ENCODE results near the gene PTPRO.

Gene PTPRO

DNA sequence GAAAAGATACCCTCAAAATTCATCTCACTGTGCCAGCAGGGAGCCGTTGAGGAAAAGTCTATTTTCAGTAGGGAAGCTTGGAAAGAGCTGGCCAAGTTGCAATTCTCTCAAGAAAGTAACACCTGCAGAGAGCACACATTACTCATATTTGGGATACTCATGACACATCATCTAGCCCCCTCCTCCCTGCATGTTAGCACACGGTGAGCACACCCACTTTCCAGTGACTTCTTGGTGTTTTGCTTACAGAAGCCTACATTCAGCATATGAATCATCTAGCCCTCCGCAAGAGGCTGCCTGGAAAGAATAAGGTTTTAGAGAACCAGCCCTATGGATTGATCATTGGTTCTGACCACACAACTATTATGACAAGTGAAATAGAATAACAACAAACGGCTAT lies 124.5 kb downstream of the PTPRO start:
- DNase-seq (ENCODE audit: low read depth): no peak

DNA sequence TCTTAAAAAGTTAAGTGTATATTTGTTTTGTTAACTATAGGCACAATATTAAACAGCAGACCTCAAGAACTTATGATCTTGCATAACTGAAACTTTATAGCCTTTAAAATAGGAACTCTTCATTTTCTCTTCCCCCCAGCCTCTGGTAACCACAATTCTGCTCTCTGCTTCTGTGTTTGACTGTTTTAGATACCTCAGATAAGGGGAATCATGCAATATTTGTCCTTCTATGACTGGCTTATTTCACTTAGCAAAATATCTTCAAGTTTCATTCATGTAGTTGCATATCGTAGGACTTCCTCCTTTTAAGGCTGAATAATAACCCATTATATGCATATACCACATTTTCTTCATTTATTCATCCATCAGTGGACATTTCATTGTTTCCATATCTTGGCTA lies 131.3 kb downstream of the PTPRO start:
- no peak for DNase-seq (ENCODE audit: low read depth)

DNA sequence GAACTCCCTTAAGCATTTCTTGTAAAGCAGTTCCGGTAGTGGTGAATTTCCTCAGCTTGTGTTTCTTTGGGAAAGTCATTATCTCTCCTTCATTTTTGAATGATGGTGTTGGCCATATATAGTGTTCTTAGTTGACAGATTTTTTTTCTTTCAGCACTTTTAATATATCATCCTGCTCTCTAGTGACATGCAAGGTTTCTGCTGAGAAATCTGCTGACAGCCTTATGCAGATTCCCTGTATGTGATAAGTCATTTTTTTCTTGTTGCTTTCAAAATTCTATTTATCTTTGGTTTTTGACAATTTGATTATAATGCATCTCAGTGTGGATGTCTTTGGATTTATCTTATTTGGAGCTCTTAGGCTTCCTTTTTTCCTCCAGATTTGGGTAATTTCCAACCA lies 135.7 kb downstream of the PTPRO start:
- no peak for DNase-seq (ENCODE audit: low read depth)

DNA sequence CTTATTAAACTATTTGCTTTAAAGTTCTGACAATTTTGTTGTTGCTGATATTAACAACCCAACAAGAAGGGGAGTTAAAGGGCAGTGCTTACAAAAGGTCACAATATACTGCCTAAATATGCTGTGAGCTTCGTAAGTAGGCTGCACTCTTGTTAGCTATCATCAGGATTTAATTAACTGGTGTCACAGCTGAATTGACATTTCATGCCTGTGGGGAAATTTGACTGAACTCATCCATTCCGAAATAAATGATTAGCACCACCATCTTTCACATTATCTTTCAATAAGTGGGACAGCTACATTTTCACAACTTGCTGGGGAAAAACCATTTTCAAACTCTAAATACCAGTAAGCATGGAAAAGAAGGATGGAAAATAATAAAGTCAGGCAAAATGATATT lies 146.6 kb downstream of the PTPRO start:
- no peak for DNase-seq (ENCODE audit: low read depth)

DNA sequence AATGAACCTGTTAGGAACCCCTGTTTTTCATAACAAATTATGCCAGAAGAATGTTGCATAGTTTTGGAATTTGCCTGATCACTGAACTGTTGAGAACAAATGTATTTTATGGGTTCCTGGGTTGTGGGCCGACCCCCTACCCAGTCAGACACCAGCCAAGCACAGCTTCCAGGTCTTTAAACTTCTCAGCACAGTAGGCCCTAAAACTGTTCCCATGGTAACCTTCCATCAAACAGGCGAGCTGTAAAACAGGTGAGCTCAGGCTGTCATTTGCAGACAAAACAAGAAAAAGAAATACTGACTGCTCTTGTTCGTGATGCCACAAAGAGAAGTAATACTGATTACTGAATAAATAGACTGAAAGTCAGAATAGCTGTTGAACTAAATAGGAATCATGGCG lies 147.0 kb downstream of the PTPRO start:
- no peak for DNase-seq (ENCODE audit: low read depth)

DNA sequence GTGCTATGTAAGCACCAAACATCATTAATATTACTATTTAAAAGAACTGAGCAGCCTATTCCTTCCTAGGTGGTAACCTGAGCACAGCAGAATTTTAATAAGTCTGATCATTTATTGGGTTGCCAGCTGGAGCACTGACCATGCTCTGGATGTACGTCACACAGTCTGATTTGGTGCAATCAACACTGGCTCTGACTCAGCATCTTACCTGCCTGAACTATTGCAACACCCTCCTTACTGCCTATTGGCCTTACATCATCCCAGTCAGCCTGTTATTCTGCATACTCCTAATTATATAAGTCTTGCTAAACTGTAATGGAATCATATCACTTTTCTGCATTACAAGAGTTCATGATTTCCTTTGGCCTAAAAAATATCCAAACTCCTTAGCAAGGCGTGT lies 149.7 kb downstream of the PTPRO start:
- no peak for DNase-seq (ENCODE audit: low read depth)

DNA sequence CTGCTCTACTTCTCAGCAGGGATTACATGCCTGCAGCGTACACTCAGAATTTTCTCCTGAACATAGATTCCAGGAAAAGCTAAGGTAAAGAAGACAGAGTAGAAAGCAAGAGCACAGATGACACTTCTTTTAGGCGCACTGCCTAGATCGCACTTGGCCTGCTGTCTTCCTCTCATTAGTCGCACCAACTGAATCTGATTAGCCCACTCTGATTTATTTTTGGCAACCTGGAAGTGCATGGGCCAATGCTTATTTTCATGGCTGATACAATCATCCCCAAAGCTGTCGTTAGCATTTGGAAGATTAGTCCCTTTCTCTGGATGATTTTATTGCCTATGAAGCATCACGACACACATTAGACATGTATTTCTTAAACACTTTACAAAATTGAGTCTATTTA lies 152.5 kb downstream of the PTPRO start:
- DNase-seq (ENCODE audit: low read depth): no peak

DNA sequence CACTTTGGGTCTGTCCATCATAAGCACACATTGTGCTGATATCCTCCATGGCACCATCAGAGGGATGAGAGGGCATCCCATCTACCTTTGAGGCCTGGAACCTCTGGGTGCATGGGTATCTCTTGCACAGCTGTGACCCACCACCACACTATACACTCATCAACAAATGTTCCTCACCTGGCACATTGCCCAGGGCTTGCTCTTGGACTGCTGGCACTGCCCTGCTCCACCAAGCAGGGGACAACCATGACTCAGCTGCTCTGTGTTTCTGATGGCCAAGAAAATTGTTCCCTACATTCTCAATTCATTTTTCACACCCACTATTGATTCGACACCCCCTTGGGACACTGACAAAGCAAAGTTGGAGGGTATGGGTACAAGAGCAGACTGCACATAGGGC lies 155.5 kb downstream of the PTPRO start:
- DNase-seq (ENCODE audit: low read depth): no peak

DNA sequence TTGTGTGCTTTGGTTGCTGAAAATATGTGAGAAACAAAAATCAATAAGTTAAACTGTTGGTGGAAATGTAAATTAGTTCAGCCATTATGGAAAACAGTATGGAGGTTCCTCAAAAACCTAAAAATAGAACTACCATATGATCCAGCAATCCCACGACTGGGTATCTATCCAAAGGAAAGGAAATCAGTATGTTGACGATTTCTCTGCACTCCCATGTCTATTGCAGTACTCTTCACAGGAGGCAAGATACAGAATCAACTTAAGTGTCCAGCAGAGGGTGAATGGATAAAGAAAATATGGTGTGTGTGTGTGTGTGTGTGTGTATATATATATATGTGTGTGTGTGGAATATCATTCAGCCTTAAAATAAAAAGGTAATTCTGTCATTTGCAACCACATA lies 159.5 kb downstream of the PTPRO start:
- DNase-seq (ENCODE audit: low read depth): no peak

DNA sequence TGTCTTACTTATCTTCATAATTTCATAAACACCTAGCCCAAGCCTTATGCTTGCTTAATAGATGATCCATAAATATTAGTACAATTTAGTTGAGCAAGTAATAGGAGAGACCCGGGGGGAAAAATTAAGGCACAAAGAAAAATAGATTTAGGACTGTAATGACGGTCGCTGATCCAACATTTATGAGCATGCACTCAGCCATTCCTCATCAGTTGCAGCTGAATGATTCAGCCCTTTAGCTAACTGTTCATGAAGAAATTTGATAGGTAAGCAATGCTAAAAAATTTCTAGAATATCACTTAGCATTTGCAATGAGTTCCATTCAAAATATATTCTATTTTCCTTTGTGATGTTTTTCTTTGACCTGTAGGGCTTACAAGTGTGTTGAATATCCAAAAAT lies 163.2 kb downstream of the PTPRO start:
- no peak for DNase-seq (ENCODE audit: low read depth)

DNA sequence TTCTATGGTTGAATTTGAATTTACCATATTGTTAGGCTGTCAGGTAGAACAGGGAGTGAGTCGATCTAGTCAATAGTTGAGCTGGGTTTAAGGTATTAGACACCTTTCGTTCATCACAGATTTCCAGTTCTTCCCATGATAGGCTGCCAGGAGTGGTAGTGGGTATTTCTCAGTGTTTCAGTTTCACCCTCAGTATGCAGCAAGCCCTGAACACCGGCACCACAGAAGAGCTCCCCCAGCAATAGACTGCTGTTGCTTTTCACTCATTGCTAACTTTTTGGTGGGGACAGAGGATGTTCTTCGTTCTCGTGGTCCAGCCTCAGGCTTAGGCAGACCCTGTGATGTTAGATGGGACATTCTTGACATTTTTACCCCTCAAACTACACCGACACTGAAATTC lies 164.6 kb downstream of the PTPRO start:
- DNase-seq (ENCODE audit: low read depth): no peak

DNA sequence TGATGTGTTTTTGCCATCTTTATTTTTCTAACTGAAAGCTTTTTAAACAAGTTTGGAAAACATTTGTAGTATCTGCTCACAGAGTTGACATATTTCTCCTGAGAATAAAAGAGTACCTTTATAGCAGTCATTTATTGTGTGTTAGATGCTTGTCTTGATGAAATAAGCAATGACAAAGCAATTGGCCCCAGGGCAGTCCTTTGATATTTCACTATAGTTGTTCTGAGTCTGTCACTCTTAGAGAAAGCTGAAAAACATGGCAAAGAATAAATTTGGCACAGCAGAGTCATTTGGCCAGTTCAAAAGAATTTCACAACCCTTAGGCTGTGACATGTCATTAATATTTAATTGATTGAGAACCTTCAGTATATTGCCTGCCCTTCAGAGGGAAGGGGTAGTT lies 166.2 kb downstream of the PTPRO start:
- DNase-seq (ENCODE audit: low read depth): no peak

DNA sequence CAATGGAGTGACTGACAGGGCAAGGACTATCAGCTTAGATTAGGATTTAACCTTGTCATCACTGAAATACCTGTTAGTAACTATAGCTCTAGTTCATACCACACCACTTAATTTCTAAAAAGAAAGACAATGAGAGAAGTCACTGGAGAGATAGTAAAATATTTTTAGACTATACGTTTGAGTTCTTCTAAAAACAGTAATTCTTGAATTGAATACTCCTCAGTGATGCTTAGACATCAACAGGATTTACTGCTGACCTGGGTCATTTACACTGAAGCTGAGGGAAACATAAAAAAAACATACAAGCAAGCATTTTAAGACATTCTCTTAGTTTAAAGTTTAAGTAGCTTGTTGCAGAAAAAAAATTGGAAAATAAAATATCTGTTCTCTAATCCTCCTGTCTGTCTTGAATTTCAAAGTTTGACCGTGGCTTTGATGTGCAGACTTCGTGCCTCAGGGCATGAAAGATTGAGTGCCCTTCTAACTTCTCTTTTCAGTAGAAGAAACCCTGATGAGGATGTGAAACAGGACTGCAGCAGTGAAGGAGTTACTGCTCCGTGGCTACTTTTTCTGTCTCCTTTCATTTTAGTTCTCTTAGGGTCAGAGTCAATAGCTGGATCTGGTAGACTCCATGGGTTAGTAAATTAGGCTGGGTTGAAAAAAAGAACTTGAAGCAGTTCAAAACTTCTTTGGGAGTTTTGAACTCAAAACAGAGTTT lies 172.2 kb downstream of the PTPRO start:
- DNase-seq (ENCODE audit: low read depth): no peak

DNA sequence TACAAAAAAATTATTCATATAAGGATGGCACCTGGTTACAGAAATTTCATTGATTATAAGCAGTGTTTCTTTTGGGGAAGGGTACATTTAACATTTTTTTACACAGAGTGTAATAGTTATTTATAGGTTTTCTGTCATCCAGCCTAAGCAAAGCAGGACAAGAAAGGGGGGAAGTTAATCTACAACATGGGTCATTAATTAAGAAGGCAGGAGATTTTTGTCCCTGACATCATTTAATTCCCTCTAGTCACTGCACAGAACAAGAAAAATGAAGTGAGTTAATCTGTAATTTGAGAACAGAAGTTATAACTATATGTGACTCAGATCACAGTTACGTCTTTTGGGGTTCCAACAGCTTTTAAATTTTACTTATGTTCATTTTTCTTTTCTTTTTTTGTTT lies 173.4 kb downstream of the PTPRO start:
- no peak for DNase-seq (ENCODE audit: low read depth)

DNA sequence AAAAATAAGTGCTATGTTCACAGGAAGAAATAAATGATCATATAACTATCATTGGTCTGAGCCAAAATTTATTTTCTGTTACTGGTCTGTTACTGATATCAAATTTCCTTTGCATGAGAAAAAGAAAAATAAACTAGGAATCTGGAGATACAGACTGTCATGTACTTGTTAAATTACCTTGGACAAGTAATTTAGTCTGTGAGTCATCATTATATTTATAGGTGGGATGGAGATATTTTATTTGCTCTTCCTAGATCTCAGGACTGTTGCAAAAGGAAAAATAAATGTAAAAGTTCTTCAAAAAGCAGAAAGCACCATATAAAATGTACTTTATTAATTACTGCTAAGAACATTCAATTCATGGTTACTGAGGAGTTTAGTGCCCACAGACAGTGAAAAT lies 174.4 kb downstream of the PTPRO start:
- DNase-seq (ENCODE audit: low read depth): no peak

DNA sequence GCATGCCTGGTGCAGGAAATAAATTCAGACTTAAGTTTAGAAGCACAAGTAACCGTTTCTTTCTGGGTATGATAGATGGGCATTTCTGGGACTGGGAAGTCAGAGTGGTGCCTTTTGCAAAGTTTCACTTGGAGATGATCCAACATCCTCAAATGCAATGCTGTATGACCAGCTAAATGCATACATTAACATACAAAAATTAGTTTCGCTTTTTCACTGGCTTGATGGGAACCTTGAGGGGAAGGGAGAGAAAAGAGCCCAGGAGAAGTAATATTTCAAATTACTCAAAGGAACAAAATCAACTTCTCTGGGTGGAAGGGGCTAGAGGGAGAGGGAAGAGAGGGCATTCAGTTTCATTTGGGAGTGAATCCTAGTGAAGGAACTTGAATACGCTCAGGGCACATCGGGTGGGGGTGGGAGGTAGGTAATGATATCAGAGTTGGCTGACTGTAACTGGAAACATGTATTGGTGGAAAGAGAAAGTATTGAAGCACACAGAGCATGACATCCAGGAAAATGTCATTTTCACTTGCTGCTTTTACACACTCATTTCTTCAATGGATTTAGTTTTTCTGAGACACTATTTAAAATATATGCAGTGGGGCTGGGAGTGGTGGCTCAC lies 175.5 kb downstream of the PTPRO start:
- DNase-seq (ENCODE audit: low read depth): no peak

DNA sequence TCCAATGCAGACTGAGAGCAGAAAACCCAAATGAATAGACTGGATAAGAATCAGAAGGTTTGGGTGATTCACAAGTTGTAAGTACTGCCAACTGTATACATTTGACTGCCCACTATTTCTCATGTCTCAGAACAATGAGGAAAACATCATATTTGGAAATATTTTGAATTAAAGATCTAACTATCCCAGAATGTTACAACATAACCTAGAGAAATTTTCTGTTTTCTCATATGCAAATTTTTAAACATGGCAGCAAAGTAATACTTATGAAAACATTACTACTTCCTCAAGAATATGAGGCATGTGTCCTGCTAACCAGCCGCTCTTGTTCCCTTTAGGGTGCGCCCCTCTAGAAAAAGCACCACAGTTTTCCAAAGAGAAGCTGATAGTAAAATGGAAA lies 179.9 kb downstream of the PTPRO start:
- DNase-seq (ENCODE audit: low read depth): no peak

DNA sequence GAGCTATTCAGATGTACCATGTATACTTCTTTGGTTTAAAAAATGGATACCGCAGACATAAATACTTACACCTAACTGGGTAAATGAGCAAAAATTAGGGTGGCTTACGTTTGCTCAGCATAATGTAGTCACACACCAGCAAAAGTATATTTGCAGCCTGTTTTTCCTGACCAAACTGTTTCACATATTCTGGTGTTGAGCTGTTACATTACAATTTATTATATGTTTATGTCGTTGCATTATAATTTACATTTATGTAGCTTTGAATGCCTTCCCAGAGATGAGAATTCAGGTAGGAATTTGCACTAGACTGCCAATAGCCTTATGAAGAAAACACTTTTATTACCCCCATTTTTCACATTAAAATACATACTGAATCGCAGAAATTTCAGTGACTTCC lies 183.3 kb downstream of the PTPRO start:
- DNase-seq (ENCODE audit: low read depth): no peak

DNA sequence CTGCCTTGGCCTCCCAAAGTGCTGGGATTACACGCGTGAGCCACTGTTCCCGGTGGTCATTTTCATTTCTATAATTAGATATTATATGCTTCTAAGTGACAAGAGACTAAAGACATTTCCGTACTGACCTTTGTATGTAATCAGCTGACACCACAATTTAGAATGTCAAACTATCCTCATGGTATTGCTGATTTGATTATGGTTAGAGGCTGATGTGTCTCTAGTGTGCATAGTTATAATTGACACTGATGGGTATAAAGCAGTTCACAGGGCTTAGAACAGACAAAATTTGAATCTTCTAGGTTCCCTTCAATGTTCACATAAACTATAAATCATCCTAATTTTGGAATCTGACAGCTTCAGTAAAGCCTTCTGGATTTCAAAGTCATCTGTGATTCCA lies 192.7 kb downstream of the PTPRO start:
- no peak for DNase-seq (ENCODE audit: low read depth)

DNA sequence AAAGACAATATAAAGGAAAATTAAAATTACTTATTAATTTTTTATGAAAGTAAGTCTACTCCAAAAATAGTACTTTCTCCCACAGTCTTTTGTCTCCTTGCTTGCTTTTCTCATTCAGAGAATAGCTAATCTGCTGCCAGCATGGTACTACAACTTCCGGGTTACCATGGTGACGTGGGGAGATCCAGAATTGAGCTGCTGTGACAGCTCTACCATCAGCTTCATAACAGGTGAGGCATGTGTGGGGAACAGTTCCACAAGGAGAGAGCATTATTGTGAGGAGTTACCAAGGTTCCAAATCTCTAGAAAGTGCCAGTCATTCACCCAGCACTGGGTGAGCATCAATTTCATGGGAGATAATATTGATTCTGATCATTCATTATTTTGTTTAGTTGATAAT lies 197.8 kb downstream of the PTPRO start:
- DNase-seq (ENCODE audit: low read depth): no peak

DNA sequence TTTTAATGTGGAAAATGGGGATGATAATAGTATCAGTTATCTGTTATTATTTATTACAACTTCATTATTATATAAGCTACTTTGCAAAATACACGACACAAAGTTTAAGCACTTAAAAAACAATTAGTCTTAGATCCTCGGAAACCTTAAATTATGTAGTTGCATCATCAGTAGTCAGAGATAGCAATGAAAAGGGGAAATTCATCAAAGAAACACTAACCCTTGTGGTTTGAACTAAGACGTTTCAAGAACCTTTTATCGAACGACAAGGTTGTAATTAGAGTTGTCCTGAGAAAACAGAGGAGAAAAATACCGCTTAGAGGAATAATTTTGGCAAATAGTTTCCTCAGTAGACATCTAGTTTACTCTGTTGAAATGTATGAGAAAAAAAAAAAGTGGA lies 198.5 kb downstream of the PTPRO start:
- DNase-seq (ENCODE audit: low read depth): no peak

DNA sequence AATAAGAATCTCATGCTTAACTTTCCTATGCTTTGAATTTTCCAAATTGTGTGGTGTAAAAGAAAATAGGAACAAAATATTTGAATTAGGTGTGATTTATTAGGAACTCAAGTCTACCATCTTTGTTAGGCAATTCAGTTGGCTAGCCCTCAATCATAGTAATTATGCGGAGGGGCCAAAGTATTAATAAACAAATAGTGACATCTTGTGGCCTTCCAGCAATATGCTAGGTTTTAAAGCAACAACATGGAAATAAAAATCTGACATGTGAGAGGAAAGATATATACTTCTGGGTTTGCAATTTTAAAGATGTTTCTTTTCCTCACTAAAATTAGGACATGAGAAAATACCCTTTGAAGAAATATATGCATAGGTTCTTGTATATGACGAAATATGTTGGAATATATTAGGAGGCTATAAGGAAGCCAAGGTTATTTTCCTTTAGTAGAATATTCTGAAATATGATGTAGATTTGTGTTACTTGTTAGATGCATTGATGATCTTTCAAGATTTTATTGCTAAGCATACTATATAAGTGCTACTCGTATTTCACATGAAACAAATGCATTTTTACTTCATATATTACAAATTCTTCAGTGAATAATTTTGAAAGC lies 200.4 kb downstream of the PTPRO start:
- no peak for DNase-seq (ENCODE audit: low read depth)

DNA sequence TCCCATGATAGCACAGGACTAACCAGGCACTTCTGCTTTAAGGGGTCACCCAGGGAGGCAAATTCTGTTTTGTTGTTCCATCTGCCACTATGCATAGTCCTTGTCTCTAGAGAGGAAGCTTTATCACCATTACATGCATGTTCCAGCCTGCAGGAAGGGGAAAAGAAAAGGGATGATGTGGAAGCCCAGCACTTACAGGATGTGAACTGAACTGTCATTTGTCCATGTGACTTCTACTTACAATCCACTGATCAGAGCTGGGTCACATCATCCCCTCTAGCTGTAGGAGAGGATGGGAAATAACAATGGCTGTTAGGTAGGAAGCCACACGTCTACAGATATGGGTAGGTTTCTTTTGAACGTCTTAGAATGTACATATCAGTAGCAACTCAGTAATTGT lies 203.1 kb downstream of the PTPRO start:
- no peak for DNase-seq (ENCODE audit: low read depth)

DNA sequence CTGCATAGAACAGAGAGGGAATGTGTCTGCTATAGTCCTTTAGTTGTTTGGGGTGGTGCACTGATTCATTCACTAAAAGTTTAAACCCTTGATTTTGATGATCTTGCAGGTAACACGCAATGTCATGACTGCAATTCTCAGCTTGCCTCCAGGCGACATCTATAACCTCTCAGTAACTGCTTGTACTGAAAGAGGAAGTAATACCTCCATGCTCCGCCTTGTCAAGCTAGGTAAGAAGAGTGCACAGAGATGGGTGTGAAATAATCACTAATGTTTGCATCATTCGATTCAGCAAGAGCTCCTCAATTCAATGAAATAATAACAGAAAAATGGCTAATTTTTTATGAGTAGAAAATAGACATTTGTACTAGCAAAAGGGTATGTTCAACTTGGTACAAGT lies 203.7 kb downstream of the PTPRO start:
- no peak for DNase-seq (ENCODE audit: low read depth)
